SU-DHL-6 (cell line): ENCODE data around the gene ANXA4.

Experiments used
- H2AFZ ChIP-seq: fragments of 200-600 bp; sonication (generic); 2 replicates; pipeline ENCODE4 v1.6.1; 2014; ENCODE audit warnings: low read depth, mild to moderate bottlenecking, moderate library complexity, mixed read lengths, antibody characterized with exemption, low read length; ENCODE audit not compliant: severe bottlenecking
- H3F3A ChIP-seq: fragments of 200-600 bp; shearing (Covaris generic); 2 replicates; pipeline ENCODE4 v1.6.0; 2016; ENCODE audit warnings: antibody characterized with exemption, mild to moderate bottlenecking; ENCODE audit not compliant: insufficient read depth
- H3K27ac ChIP-seq: fragments of 200-600 bp; sonication (generic); 2 replicates; pipeline ENCODE4 v1.5.1; 2016; ENCODE audit warnings: low read depth, mild to moderate bottlenecking, low read length, moderate library complexity, mixed read lengths
- H3K27me3 ChIP-seq: fragments of 200-600 bp; sonication (generic), shearing (Covaris generic); 2 replicates; pipeline ENCODE4 v1.6.0; 2014; ENCODE audit warnings: mild to moderate bottlenecking, low read length
- H3K36me3 ChIP-seq: fragments of 200-600 bp; sonication (generic); 2 replicates; pipeline ENCODE4 v1.6.1; 2014; ENCODE audit warnings: mild to moderate bottlenecking, low read length, mixed read lengths
- H3K4me2 ChIP-seq: fragments of 300-600, 200-600 bp; shearing (Covaris generic), sonication (generic); 2 replicates; pipeline ENCODE4 v1.6.0; 2014; ENCODE audit warnings: low read length, low read depth, mild to moderate bottlenecking; ENCODE audit not compliant: poor library complexity, severe bottlenecking
- H3K4me3 ChIP-seq: fragments of 200-600 bp; sonication (generic); 2 replicates; pipeline ENCODE4 v1.5.1; 2014; ENCODE audit warnings: antibody characterized with exemption, low read length, mild to moderate bottlenecking, mixed read lengths; ENCODE audit not compliant: insufficient read depth, poor library complexity, severe bottlenecking
- H3K79me2 ChIP-seq: fragments of 200-600 bp; sonication (generic); 2 replicates; pipeline ENCODE4 v1.6.1; 2014; ENCODE audit warnings: mild to moderate bottlenecking, low read length, moderate library complexity; ENCODE audit not compliant: insufficient read depth
- H3K9ac ChIP-seq: fragments of 200-600 bp; sonication (generic); 2 replicates; pipeline ENCODE4 v1.7.0; 2014; ENCODE audit warnings: mild to moderate bottlenecking, low read length
- H3K9me2 ChIP-seq: fragments of 200-600 bp; sonication (generic); replicated peaks from 2 replicates; pipeline ENCODE4 v1.6.1; 2014; ENCODE audit warnings: low read length; ENCODE audit not compliant: insufficient read depth
- H3K9me3 ChIP-seq: fragments of 200-600 bp; sonication (generic); 2 replicates; pipeline ENCODE4 v1.6.1; 2014; ENCODE audit warnings: low read length, mixed read lengths; ENCODE audit not compliant: insufficient read depth
- H4K20me1 ChIP-seq: fragments of 200-600 bp; sonication (generic); 2 replicates; pipeline ENCODE4 v1.6.1; 2014; ENCODE audit warnings: low read depth, mild to moderate bottlenecking, antibody characterized with exemption, low read length, moderate library complexity, mixed read lengths
- CTCF ChIP-seq: fragments of 200-600 bp; sonication (generic); IDR thresholded peaks from one replicate; pipeline ENCODE4 v1.5.1; 2017; ENCODE audit warnings: antibody characterized with exemption, mild to moderate bottlenecking, low read length, moderate library complexity; ENCODE audit not compliant: insufficient read depth, poor library complexity, severe bottlenecking
- EZH2phosphoT487 ChIP-seq: fragments of 200-600 bp; sonication (generic), shearing (Covaris generic); conservative IDR thresholded peaks from 2 replicates; pipeline ENCODE4 v1.6.1; 2018; ENCODE audit warnings: mild to moderate bottlenecking, antibody characterized with exemption, low read length, moderate library complexity, mixed read lengths

Gene ANXA4

GRCh38 chr2:69791045-69791444 lies 49.1 kb downstream of the ANXA4 start:
- H3K4me3 ChIP-seq = no peak overlapping the region
- no peak overlapping the region for H2AFZ ChIP-seq
- no peaks in the 10 kb centered on the region for H3K36me3 ChIP-seq
- H3F3A ChIP-seq = no peaks in the 10 kb centered on the region
- no peaks in the 10 kb centered on the region for H3K27me3 ChIP-seq
- no peak overlapping the region for H3K9ac ChIP-seq
- no peaks in the 10 kb centered on the region for H3K9me2 ChIP-seq
- H3K4me2 ChIP-seq = no peak overlapping the region
- no peaks in the 10 kb centered on the region for H3K79me2 ChIP-seq
- H4K20me1 ChIP-seq = no peaks in the 10 kb centered on the region
- H3K27ac ChIP-seq = no peak overlapping the region
- H3K9me3 ChIP-seq = no peaks in the 10 kb centered on the region
- TF ChIP-seq CTCF (no peak), EZH2phosphoT487 (no peak)

DNA sequence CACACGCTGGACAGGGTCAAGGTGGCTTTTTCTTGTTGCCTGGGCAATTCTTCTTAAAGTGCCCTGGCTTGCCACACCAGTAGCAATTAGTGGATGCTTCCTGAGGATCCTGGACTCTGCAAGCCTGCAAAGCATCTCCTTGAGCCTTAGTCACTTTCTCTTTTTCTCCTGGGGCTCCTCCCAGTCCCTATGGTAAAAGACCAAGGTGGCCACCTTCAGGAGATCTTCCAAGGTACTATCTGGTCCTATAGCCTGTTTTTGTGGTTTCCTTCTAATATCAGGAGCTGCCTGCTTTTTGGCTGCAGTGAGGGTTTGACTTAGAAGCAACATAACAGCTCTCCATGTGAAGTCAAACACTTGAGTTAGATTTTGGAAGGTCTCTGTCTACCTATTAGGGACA lies 54.2 kb downstream of the ANXA4 start:
- H3F3A ChIP-seq = no peaks in the 10 kb centered on the region
- H3K27ac ChIP-seq = no peak overlapping the region
- no peaks in the 10 kb centered on the region for H3K9me2 ChIP-seq
- no peaks in the 10 kb centered on the region for H3K79me2 ChIP-seq
- no peak overlapping the region for H3K4me2 ChIP-seq
- no peak for TF ChIP-seq EZH2phosphoT487
- TF ChIP-seq CTCF = no peak
- H3K9ac ChIP-seq = no peak overlapping the region
- H2AFZ ChIP-seq = no peak overlapping the region
- no peaks in the 10 kb centered on the region for H3K9me3 ChIP-seq
- H4K20me1 ChIP-seq = no peaks in the 10 kb centered on the region
- H3K27me3 ChIP-seq = no peaks in the 10 kb centered on the region
- H3K4me3 ChIP-seq = no peak overlapping the region
- no peaks in the 10 kb centered on the region for H3K36me3 ChIP-seq

GRCh38 chr2:69797235-69797634 lies 55.3 kb downstream of the ANXA4 start:
- Histone ChIP-seq H2AFZ (no peak overlapping the region), H3K4me2 (no peak overlapping the region), H3K9ac (no peak overlapping the region), H3F3A (no peaks in the 10 kb centered on the region), H3K9me2 (no peaks in the 10 kb centered on the region), H3K36me3 (no peaks in the 10 kb centered on the region), H3K4me3 (no peak overlapping the region), H3K27ac (no peak overlapping the region), H3K27me3 (no peaks in the 10 kb centered on the region), H3K79me2 (no peaks in the 10 kb centered on the region), H4K20me1 (no peaks in the 10 kb centered on the region), H3K9me3 (no peaks in the 10 kb centered on the region)
- no peak for TF ChIP-seq EZH2phosphoT487
- TF ChIP-seq CTCF = no peak
